Gastrocnemius medialis (tissue), 4 donors: ENCODE results near the gene EPS15.

Experiments used
- CTCF ChIP-seq, 5 experiments: fragments of 450-650 bp in 3 of 5; fragments of 200-600 bp in 2 of 5; sonication (generic) in 2 of 5; IDR thresholded peaks in 4 of 5; conservative IDR thresholded peaks in 1 of 5; 1 replicate in 4 of 5; 2 replicates in 1 of 5; pipeline ENCODE4 v1.5.1; 2016 to 2019; ENCODE audit warnings: antibody characterized with exemption in 5 of 5, mild to moderate bottlenecking in 3 of 5, moderate library complexity in 3 of 5
- POLR2A ChIP-seq, 2 donors: fragments of 450-650 bp; IDR thresholded peaks; one replicate each; pipeline ENCODE4 v1.6.1; 2017; ENCODE audit warnings: antibody characterized with exemption in 2 of 2, mild to moderate bottlenecking in 2 of 2, moderate library complexity in 2 of 2

- TF ChIP-seq POLR2A (IDR thresholded peaks at IDR 0.05) (no peak), CTCF (IDR thresholded peaks at IDR 0.05 in 4 of 5, conservative IDR thresholded peaks at IDR 0.05 in 1 of 5) (no peak)
Observed at GRCh38 chr1:51346086-51346942, 172.8 kb downstream of the EPS15 start.
